H1 (cell line): ENCODE measurements around the gene CSGALNACT2. TPM values are rescaled to one million over a fixed set of nuclear protein-coding genes. Genes with fewer than 3 reads are reported as not detected.

Experiments
- polyA plus RNA-seq, 7 experiments: library from polyadenylated mRNA; depleted of rRNA in 3 of 7; stranded (reverse) in 5 of 7; unstranded in 2 of 7; fragments of >200 nt in 5 of 7; fragments of 200-250 nt in 2 of 7; gene quantifications; 1 replicate in 5 of 7; 2 replicates in 1 of 7; 4 replicates in 1 of 7; pipeline versions ENCODE4 v1.2.1 to v1.2.3, GENCODE V29; 2011 to 2013; ENCODE audit warnings: missing spikeins in 2 of 7, mixed read lengths in 2 of 7
- total RNA-seq: library from RNA; stranded (reverse); fragmentation: NEBNext Ultra II Directional; extraction: Animal tissue kit (Norgen Biotek cat#: 25700); gene quantifications from 2 replicates; pipeline ENCODE4 v1.2.1, GENCODE V29; 2021

Gene CSGALNACT2
- total and polyA plus RNA-seq, 2 of the 8 experiments (the other 6 are each of a cell fraction or from before 2014, with no cell fraction given), result 2.6 to 5.3 TPM

Other genes with a start within 250 kb of the CSGALNACT2 start
- gene RET, start 61.4 kb upstream of the CSGALNACT2 start, total RNA-seq, result 8.4 TPM in 2 replicates
- gene RET, start 61.4 kb upstream of the CSGALNACT2 start, polyA plus RNA-seq (2011; rRNA removed), result 6.7 and 10.4 TPM in 2 replicates
- 13.3 and 13.4 TPM in 2 replicates for gene RASGEF1A, start 128.6 kb downstream of the CSGALNACT2 start, total RNA-seq
- gene RASGEF1A, start 128.6 kb downstream of the CSGALNACT2 start, polyA plus RNA-seq (2011; rRNA removed), result 25.6 and 30.7 TPM in 2 replicates
- gene FXYD4, start 233.2 kb downstream of the CSGALNACT2 start, total RNA-seq, result not detected in 2 replicates
- gene FXYD4, start 233.2 kb downstream of the CSGALNACT2 start, polyA plus RNA-seq (2011; rRNA removed), result not detected in 2 replicates